ENCODE measurements around the gene PSEN1. TPM values are rescaled to one million over a fixed set of nuclear protein-coding genes. Genes with fewer than 3 reads are reported as not detected.

PSEN1 gene
- total RNA-seq, 1 experiment from 2014 or later, result 49.9 TPM

DNA sequence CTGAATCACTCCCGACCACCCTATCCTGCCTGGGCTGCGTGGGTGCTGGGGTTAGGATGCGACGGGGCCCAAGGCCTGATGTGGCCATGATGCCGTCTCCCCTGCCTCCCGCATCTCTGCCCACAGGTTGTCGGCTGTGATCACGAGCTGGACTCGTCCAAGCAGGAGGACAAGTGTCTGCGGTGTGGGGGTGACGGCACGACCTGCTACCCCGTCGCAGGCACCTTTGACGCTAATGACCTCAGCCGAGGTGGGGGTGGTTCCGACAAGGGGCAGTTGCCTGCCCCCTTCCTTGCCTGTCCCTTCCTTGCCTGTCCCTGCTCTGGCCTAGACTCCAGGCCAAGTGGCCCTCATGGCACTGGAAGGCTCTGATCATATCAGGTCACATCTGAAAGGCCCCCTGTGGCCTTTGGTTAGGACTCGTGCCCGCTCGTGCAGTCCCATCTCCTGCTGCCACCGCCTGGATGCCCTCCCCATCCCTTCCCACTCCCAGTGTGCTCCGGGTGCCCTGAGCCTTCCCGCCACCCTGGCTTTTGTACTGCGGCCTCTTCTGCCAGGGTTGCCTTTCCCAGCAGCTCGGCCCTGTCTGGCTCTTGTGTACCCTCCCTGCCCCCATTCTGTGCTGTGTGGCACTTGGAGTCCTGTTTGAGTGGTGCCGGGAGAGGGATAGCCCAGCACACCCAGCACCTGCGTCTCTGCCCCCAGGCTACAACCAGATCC, 114.6 kb downstream of the PSEN1 start:
- DNase-seq, result no peak
- no peak overlapping the region for H2BK12ac ChIP-seq (ENCODE audit: insufficient read length, low read depth, low read length)
- H3K4ac ChIP-seq (ENCODE audit: low read depth, low read length), result no peak overlapping the region
- H4K5ac ChIP-seq (ENCODE audit: insufficient read length, low read depth, low read length), result no peak overlapping the region
- H3K9ac ChIP-seq (ENCODE audit: extremely low read depth, insufficient read length, low read length), result no peak overlapping the region
- H4K91ac ChIP-seq (ENCODE audit: insufficient read length, low read depth, low read length), result no peak overlapping the region
- no peak overlapping the region for H3T11ph ChIP-seq (ENCODE audit: low read length)
- H2BK15ac ChIP-seq (ENCODE audit: low read depth, low read length), result no peak overlapping the region
- no peaks in the 10 kb centered on the region for H3K27me3 ChIP-seq (ENCODE audit: insufficient read depth, low read length)
- H3K14ac ChIP-seq (ENCODE audit: insufficient read depth, low read length), result no peak overlapping the region
- Mint-ChIP-seq H3K4me1 (0 out of 4 replicates have a peak, but pooled peaks cover 0 to 4% of the 10 kb centered on the region in 2 experiments), H3K36me3 (ENCODE audit: insufficient read depth in 1 of 3, low read depth in 3 of 3) (peaks cover 2 to 4% (median 3%) of the 10 kb centered on the region in 3 experiments; a peak in 3 of 7 replicates), H3K4me3 (no peak overlapping the region), H3K9me3 (no peaks in the 10 kb centered on the region; a peak in 1 of 5 replicates), H3K27ac (peak overlapping the region in 1 of 3 experiments; percentile 57; a peak in 2 of 7 replicates), H3K27me3 (ENCODE audit: low read depth) (no peaks in the 10 kb centered on the region; the same call in 1 of the 2 replicates)
- H3K79me1 ChIP-seq (ENCODE audit: insufficient read depth, low read depth, low read length, poor library complexity, severe bottlenecking), result no peaks in the 10 kb centered on the region
- no peaks in the 10 kb centered on the region for H3K9me3 ChIP-seq (ENCODE audit: control insufficient read depth, low read depth, low read length)
- no peak overlapping the region for H2BK120ac ChIP-seq (ENCODE audit: low read depth, low read length, poor library complexity, severe bottlenecking)
- H3K56ac ChIP-seq (ENCODE audit: insufficient read length, low read depth, low read length), result no peak overlapping the region
- H3K23me2 ChIP-seq (ENCODE audit: insufficient read length, low read depth, low read length, poor library complexity, severe bottlenecking), result no peaks in the 10 kb centered on the region
- H2BK20ac ChIP-seq (ENCODE audit: low read depth, low read length, poor library complexity, severe bottlenecking), result no peak overlapping the region
- no CpG with 5 or more reads among the region's 27 CpGs for WGBS (ENCODE audit: extremely low coverage, insufficient read length, low lambda C conversion rate)
- no peak overlapping the region for H2BK5ac ChIP-seq (ENCODE audit: insufficient read length, low read length)
- TF ChIP-seq, protein P1, sequence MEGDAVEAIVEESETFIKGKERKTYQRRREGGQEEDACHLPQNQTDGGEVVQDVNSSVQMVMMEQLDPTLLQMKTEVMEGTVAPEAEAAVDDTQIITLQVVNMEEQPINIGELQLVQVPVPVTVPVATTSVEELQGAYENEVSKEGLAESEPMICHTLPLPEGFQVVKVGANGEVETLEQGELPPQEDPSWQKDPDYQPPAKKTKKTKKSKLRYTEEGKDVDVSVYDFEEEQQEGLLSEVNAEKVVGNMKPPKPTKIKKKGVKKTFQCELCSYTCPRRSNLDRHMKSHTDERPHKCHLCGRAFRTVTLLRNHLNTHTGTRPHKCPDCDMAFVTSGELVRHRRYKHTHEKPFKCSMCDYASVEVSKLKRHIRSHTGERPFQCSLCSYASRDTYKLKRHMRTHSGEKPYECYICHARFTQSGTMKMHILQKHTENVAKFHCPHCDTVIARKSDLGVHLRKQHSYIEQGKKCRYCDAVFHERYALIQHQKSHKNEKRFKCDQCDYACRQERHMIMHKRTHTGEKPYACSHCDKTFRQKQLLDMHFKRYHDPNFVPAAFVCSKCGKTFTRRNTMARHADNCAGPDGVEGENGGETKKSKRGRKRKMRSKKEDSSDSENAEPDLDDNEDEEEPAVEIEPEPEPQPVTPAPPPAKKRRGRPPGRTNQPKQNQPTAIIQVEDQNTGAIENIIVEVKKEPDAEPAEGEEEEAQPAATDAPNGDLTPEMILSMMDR (conservative IDR thresholded peaks at IDR 0.05), result no peak
- H3K23ac ChIP-seq (ENCODE audit: insufficient read length, low read depth, low read length), result no peak overlapping the region
- H3K4me2 ChIP-seq (ENCODE audit: insufficient read depth, insufficient read length, low read length), result no peak overlapping the region
- H3K18ac ChIP-seq (ENCODE audit: insufficient read length, low read depth, low read length), result no peak overlapping the region
- H3K27ac ChIP-seq (ENCODE audit: insufficient read length, low read depth, low read length), result no peak overlapping the region
- H4K8ac ChIP-seq (replicated peaks; ENCODE audit: insufficient read length, low read depth, low read length), result no peak overlapping the region
- H4K20me1 ChIP-seq (ENCODE audit: control insufficient read depth, insufficient read depth, insufficient read length), result no peaks in the 10 kb centered on the region
- H3K79me2 ChIP-seq (ENCODE audit: insufficient read depth, low read length), result no peaks in the 10 kb centered on the region
- H3K4me1 ChIP-seq (ENCODE audit: insufficient read depth, low read length), result no peaks in the 10 kb centered on the region
- no peak overlapping the region for H2AFZ ChIP-seq (ENCODE audit: low read length)
- H2AK5ac ChIP-seq (ENCODE audit: insufficient read length, low read length), result no peak overlapping the region
